Measurements from ENCODE around the gene PDE1C. TPM values are rescaled to one million over a fixed set of nuclear protein-coding genes. Genes with fewer than 3 reads are reported as not detected.

PDE1C gene
- total RNA-seq, 2 experiments from 2014 or later: not detected

GRCh38 chr7:32051128-32051527, 19.1 kb downstream of the PDE1C start:
- H3K4me3 ChIP-seq (ENCODE audit: low read depth, low read length, poor library complexity, severe bottlenecking): no peak overlapping the region
- POLR2A ChIA-PET: interaction anchor here (0.7 kb wide), 1 partner anchor 23 kb away, joined by 3 read pairs; no protein-coding TSS in a partner anchor
- intact Hi-C loops (cut with micrococcal nuclease; ENCODE audit: unreplicated experiment): no loop called here

DNA sequence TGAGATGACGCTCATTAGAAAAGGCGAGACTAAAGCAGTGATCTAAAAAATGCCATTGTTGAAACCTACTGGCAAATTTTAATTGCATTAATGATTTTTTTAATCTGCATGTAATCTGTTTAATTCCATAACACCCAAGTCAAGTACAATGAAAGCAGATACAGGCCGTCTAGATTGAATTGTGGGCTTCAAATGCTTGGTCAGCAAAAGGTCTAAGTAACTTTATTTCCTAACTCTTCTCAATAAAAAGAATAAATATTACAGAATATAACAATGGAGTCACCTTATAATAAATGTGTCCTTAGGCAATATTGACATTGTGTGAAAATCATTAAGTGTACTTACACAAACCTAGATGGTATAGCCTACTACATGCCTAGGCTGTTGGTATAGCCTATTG, 20.6 kb downstream of the PDE1C start:
- CTCF ChIA-PET (ENCODE audit: unreplicated experiment): no interaction called here

More at GRCh38 chr7:32051128-32051527, 19.1 kb downstream of the PDE1C start:
- H3K79me2 ChIP-seq (ENCODE audit: insufficient read depth, low read depth, low read length): no peaks in the 10 kb centered on the region
- DNase-seq (ENCODE audit: low spot score): no peak
- TF ChIP-seq, protein P1, sequence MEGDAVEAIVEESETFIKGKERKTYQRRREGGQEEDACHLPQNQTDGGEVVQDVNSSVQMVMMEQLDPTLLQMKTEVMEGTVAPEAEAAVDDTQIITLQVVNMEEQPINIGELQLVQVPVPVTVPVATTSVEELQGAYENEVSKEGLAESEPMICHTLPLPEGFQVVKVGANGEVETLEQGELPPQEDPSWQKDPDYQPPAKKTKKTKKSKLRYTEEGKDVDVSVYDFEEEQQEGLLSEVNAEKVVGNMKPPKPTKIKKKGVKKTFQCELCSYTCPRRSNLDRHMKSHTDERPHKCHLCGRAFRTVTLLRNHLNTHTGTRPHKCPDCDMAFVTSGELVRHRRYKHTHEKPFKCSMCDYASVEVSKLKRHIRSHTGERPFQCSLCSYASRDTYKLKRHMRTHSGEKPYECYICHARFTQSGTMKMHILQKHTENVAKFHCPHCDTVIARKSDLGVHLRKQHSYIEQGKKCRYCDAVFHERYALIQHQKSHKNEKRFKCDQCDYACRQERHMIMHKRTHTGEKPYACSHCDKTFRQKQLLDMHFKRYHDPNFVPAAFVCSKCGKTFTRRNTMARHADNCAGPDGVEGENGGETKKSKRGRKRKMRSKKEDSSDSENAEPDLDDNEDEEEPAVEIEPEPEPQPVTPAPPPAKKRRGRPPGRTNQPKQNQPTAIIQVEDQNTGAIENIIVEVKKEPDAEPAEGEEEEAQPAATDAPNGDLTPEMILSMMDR (conservative IDR thresholded peaks at IDR 0.05; ENCODE audit: low read length): no peak
- TF ChIP-seq EZH2phosphoT487 (IDR thresholded peaks at IDR 0.05; ENCODE audit: borderline replicate concordance, low read depth, low read length): no peak
- H3K4me1 ChIP-seq (ENCODE audit: insufficient read depth, low read length, poor library complexity, severe bottlenecking): no peaks in the 10 kb centered on the region
- no peak overlapping the region for H3K27ac ChIP-seq (ENCODE audit: low read depth, low read length, poor library complexity, severe bottlenecking)
- no peak overlapping the region for H3K4me2 ChIP-seq (ENCODE audit: low read length)
- H3K9me3 ChIP-seq (ENCODE audit: low read length): no peaks in the 10 kb centered on the region
- CTCF ChIA-PET (ENCODE audit: unreplicated experiment): no interaction called here
- H4K20me1 ChIP-seq (ENCODE audit: insufficient read depth, low read length): no peaks in the 10 kb centered on the region
- no peaks in the 10 kb centered on the region for H3K9me2 ChIP-seq (ENCODE audit: insufficient read depth, low read length)
- BruUV-seq (replicated peaks): no TSS peak
- H3K36me3 ChIP-seq (ENCODE audit: insufficient read depth, low read length): no peaks in the 10 kb centered on the region
- no peak overlapping the region for H2AFZ ChIP-seq (ENCODE audit: low read length)

DNA sequence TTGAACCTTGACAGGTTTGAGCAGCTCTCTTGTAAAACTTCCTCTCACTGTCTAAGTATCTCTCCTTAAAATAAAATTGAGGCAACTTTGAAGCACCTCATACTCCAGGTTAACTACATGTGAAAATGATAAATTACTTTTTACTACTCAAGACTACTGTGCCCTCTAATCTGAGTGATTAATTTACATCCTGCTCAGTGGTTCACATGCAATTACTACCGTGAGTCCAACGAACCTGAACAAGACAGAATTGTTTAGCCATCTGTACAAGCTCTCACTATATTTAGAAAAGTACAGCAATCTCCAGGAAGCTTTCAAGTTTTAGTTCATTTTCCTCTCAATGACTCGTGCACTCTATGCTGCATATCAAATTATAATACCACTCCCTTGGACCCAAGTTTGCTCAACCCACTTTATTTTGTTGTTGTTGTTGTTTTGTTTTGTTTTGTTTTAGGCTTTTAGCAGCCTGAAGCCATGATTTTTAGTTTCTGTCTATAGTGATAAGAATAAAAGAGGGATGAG, 21.2 kb downstream of the PDE1C start:
- H3K36me3 ChIP-seq (ENCODE audit: insufficient read depth, low read length): no peaks in the 10 kb centered on the region
- H3K27ac ChIP-seq (ENCODE audit: low read depth, low read length, poor library complexity, severe bottlenecking): no peak overlapping the region
- H3K79me2 ChIP-seq (ENCODE audit: insufficient read depth, low read depth, low read length): no peaks in the 10 kb centered on the region
- H4K20me1 ChIP-seq (ENCODE audit: insufficient read depth, low read length): no peaks in the 10 kb centered on the region
- H3K9me3 ChIP-seq (ENCODE audit: low read length): no peaks in the 10 kb centered on the region
- H3K4me2 ChIP-seq (ENCODE audit: low read length): no peak overlapping the region
- ChIA-PET POLR2A (no interaction called here), CTCF (ENCODE audit: unreplicated experiment) (no interaction called here)
- TF ChIP-seq, protein P1 (conservative IDR thresholded peaks at IDR 0.05; ENCODE audit: low read length): no peak
- no peak for TF ChIP-seq EZH2phosphoT487 (IDR thresholded peaks at IDR 0.05; ENCODE audit: borderline replicate concordance, low read depth, low read length)
- H3K9me2 ChIP-seq (ENCODE audit: insufficient read depth, low read length): no peaks in the 10 kb centered on the region
- intact Hi-C loops (cut with micrococcal nuclease; ENCODE audit: unreplicated experiment): no loop called here
- no peak overlapping the region for H2AFZ ChIP-seq (ENCODE audit: low read length)
- H3K4me3 ChIP-seq (ENCODE audit: low read depth, low read length, poor library complexity, severe bottlenecking): no peak overlapping the region
- no peak for DNase-seq (ENCODE audit: low spot score)
- H3K4me1 ChIP-seq (ENCODE audit: insufficient read depth, low read length, poor library complexity, severe bottlenecking): no peaks in the 10 kb centered on the region
- BruUV-seq (replicated peaks): no TSS peak

More for the DNA sequence above, 20.6 kb downstream of the PDE1C start:
- no peak for DNase-seq (ENCODE audit: low spot score)
- H3K79me2 ChIP-seq (ENCODE audit: insufficient read depth, low read depth, low read length): no peaks in the 10 kb centered on the region
- no peaks in the 10 kb centered on the region for H3K4me1 ChIP-seq (ENCODE audit: insufficient read depth, low read length, poor library complexity, severe bottlenecking)
- no peak overlapping the region for H2AFZ ChIP-seq (ENCODE audit: low read length)
- no peak for TF ChIP-seq EZH2phosphoT487 (IDR thresholded peaks at IDR 0.05; ENCODE audit: borderline replicate concordance, low read depth, low read length)
- TF ChIP-seq, protein P1 (conservative IDR thresholded peaks at IDR 0.05; ENCODE audit: low read length): no peak
- no TSS peak for BruUV-seq (replicated peaks)
- intact Hi-C loops (cut with micrococcal nuclease; ENCODE audit: unreplicated experiment): no loop called here
- H3K36me3 ChIP-seq (ENCODE audit: insufficient read depth, low read length): no peaks in the 10 kb centered on the region
- H3K27ac ChIP-seq (ENCODE audit: low read depth, low read length, poor library complexity, severe bottlenecking): no peak overlapping the region
- POLR2A ChIA-PET: no interaction called here
- H3K4me3 ChIP-seq (ENCODE audit: low read depth, low read length, poor library complexity, severe bottlenecking): no peak overlapping the region
- H3K9me3 ChIP-seq (ENCODE audit: low read length): no peaks in the 10 kb centered on the region
- H3K9me2 ChIP-seq (ENCODE audit: insufficient read depth, low read length): no peaks in the 10 kb centered on the region
- no peak overlapping the region for H3K4me2 ChIP-seq (ENCODE audit: low read length)
- H4K20me1 ChIP-seq (ENCODE audit: insufficient read depth, low read length): no peaks in the 10 kb centered on the region
